SK-N-MC (cell line): ENCODE data around the gene RPS6KA5.

Source experiments
- EZH2 ChIP-seq: fragments of 200-600 bp; sonication (generic); IDR thresholded peaks from one replicate; pipeline ENCODE4 v1.6.1; 2017; ENCODE audit warnings: antibody characterized with exemption
- POLR2AphosphoS5 ChIP-seq: IDR thresholded peaks from 2 replicates; pipeline ENCODE4 v1.6.1; 2012; ENCODE audit warnings: mild to moderate bottlenecking, low read depth, low read length, borderline replicate concordance

DNA sequence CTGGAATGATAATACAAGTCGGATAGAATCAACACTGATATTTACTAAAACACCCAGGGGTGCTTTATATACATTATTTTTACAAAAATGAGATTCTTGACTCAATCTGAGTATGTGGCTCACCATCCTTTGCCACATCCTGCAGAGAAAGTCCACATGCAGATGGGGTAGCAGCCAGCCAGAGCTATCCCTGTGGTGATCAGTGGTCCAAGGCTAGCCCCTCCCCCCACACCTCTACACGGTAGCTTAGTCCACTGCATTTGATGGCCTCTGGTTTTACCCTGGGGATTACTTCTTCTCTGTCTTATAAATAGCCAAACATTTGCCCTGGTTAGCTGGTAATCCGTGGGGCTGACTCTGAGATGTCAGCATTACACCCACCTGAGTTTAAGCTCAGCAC, 216.1 kb downstream of the RPS6KA5 start:
- TF ChIP-seq EZH2 = no peak
- no peak for TF ChIP-seq POLR2AphosphoS5
